Endothelial cell (in vitro differentiated cells): Measurements from ENCODE around the gene MCTP1. TPM values are rescaled to one million over a fixed set of nuclear protein-coding genes. Genes with fewer than 3 reads are reported as not detected.

Source experiments
- DNase-seq: peaks from one replicate; pipeline ENCODE4 v3.0.0; 2021; ENCODE audit warnings: low spot score
- H3K27ac Mint-ChIP-seq: one replicate; pipeline ENCODE4 v1.8.0; 2021; ENCODE audit warnings: mixed read lengths, inconsistent platforms; ENCODE audit not compliant: unreplicated experiment
- H3K27me3 Mint-ChIP-seq: one replicate; pipeline ENCODE4 v1.8.0; 2021; ENCODE audit warnings: mild to moderate bottlenecking, moderate library complexity, mixed read lengths, inconsistent platforms; ENCODE audit not compliant: unreplicated experiment
- H3K36me3 Mint-ChIP-seq: one replicate; pipeline ENCODE4 v1.8.0; 2021; ENCODE audit warnings: mild to moderate bottlenecking, low read depth, mixed read lengths, inconsistent platforms; ENCODE audit not compliant: unreplicated experiment
- H3K4me1 Mint-ChIP-seq: one replicate; pipeline ENCODE4 v1.8.0; 2021; ENCODE audit warnings: mild to moderate bottlenecking, mixed read lengths, inconsistent platforms; ENCODE audit not compliant: unreplicated experiment
- H3K4me3 Mint-ChIP-seq: one replicate; pipeline ENCODE4 v1.8.0; 2021; ENCODE audit warnings: mild to moderate bottlenecking, mixed read lengths, inconsistent platforms; ENCODE audit not compliant: unreplicated experiment
- H3K9me3 Mint-ChIP-seq: one replicate; pipeline ENCODE4 v1.8.0; 2021; ENCODE audit warnings: mixed read lengths, inconsistent platforms; ENCODE audit not compliant: unreplicated experiment
- CTCF ChIP-seq: fragments of 200-600 bp; sonication (generic); IDR thresholded peaks from one replicate; pipeline ENCODE4 v1.5.0; 2021; ENCODE audit warnings: antibody characterized with exemption; ENCODE audit not compliant: unreplicated experiment
- total RNA-seq: library from RNA; stranded (reverse); fragmentation: NEBNext Ultra II Directional; extraction: Animal tissue kit (Norgen Biotek cat#: 25700); gene quantifications from one replicate; pipeline ENCODE4 v1.2.1, GENCODE V29; 2021; ENCODE audit not compliant: unreplicated experiment

MCTP1 gene
- total RNA-seq, 1 donor from 2014 or later, result 2.2 TPM

- DNase-seq, result no peak
- Mint-ChIP-seq H3K4me1 (peaks cover 5% of the 10 kb centered on the region), H3K4me3 (no peak overlapping the region), H3K27me3 (no peaks in the 10 kb centered on the region), H3K27ac (no peak overlapping the region), H3K36me3 (no peaks in the 10 kb centered on the region), H3K9me3 (no peaks in the 10 kb centered on the region)
- no peak for TF ChIP-seq CTCF
These were observed 204.5 kb downstream of the MCTP1 start for GRCh38 chr5:95080441-95080840.

- peaks cover 5% of the 10 kb centered on the region for H3K4me1 Mint-ChIP-seq
- no peak overlapping the region for H3K4me3 Mint-ChIP-seq
- H3K9me3 Mint-ChIP-seq, result no peaks in the 10 kb centered on the region
These were observed 204.9 kb downstream of the MCTP1 start for GRCh38 chr5:95080030-95080429.

GRCh38 chr5:95078868-95079267 is 206.0 kb downstream of the MCTP1 start:
- DNase-seq, result no peak
- H3K9me3 Mint-ChIP-seq, result no peaks in the 10 kb centered on the region
- H3K27ac Mint-ChIP-seq, result no peak overlapping the region
- H3K36me3 Mint-ChIP-seq, result no peaks in the 10 kb centered on the region
- TF ChIP-seq CTCF, result no peak
- peaks cover 5% of the 10 kb centered on the region for H3K4me1 Mint-ChIP-seq
- no peak overlapping the region for H3K4me3 Mint-ChIP-seq
- H3K27me3 Mint-ChIP-seq, result no peaks in the 10 kb centered on the region

More at GRCh38 chr5:95080030-95080429, 204.9 kb downstream of the MCTP1 start:
- no peak for DNase-seq
- no peaks in the 10 kb centered on the region for H3K27me3 Mint-ChIP-seq
- no peaks in the 10 kb centered on the region for H3K36me3 Mint-ChIP-seq
- no peak overlapping the region for H3K27ac Mint-ChIP-seq
- TF ChIP-seq CTCF, result no peak

GRCh38 chr5:95076395-95077185 is 208.3 kb downstream of the MCTP1 start:
- no peak for TF ChIP-seq CTCF
- H3K9me3 Mint-ChIP-seq, result no peaks in the 10 kb centered on the region
- no peak overlapping the region for H3K27ac Mint-ChIP-seq
- H3K4me1 Mint-ChIP-seq, result no peaks in the 10 kb centered on the region
- H3K27me3 Mint-ChIP-seq, result no peaks in the 10 kb centered on the region
- no peaks in the 10 kb centered on the region for H3K36me3 Mint-ChIP-seq
- no peak overlapping the region for H3K4me3 Mint-ChIP-seq
- DNase-seq, result no peak

GRCh38 chr5:95075111-95075510 is 209.8 kb downstream of the MCTP1 start:
- no peaks in the 10 kb centered on the region for H3K36me3 Mint-ChIP-seq

More at GRCh38 chr5:95075111-95075510, 209.8 kb downstream of the MCTP1 start:
- no peaks in the 10 kb centered on the region for H3K27me3 Mint-ChIP-seq
- TF ChIP-seq CTCF, result no peak
- H3K4me1 Mint-ChIP-seq, result peaks cover 4% of the 10 kb centered on the region
- DNase-seq, result no peak
- no peaks in the 10 kb centered on the region for H3K9me3 Mint-ChIP-seq
- no peak overlapping the region for H3K27ac Mint-ChIP-seq
- no peak overlapping the region for H3K4me3 Mint-ChIP-seq
